PFSK-1 (cell line): ENCODE measurements around the gene COLQ.

Experiments used
- FOXP2 ChIP-seq: optimal IDR thresholded peaks from 2 replicates; pipeline ENCODE3; 2011; ENCODE audit warnings: borderline replicate concordance, control low read depth, inconsistent platforms; ENCODE audit not compliant: insufficient read depth; ENCODE audit errors: extremely low read length, extremely low read depth
- POLR2AphosphoS5 ChIP-seq: IDR thresholded peaks from 2 replicates; pipeline ENCODE4 v1.6.1; 2012; ENCODE audit warnings: low read depth, mild to moderate bottlenecking, control low read depth, low read length, moderate library complexity
- SIN3A ChIP-seq: IDR thresholded peaks from 2 replicates; pipeline ENCODE4 v1.6.1; 2012; ENCODE audit warnings: mild to moderate bottlenecking, low read length, moderate library complexity, borderline replicate concordance; ENCODE audit not compliant: insufficient read depth
- TAF1 ChIP-seq: IDR thresholded peaks from 2 replicates; pipeline ENCODE4 v1.6.1; 2012; ENCODE audit warnings: low read length, control low read depth, borderline replicate concordance; ENCODE audit not compliant: insufficient read depth

DNA sequence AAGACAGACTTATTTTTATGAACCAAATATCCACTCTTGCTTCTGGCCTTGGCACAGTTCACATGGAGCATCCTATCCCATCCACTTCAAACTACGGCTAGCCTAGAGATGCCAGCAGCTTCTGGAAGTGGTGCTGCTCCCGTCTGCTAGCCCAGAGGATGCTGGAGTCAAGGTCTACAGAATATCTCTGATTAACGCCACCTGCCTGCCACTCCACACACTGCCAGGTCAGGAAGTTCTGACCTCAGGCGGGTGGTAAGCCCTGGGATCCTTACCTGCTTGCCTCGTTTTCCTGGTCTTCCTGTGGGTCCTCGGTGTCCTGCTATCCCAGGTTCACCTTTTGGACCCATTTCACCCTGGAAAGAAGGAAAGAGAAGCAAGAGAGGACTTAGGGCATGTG, 51.2 kb downstream of the COLQ start:
- TF ChIP-seq TAF1 (no peak), SIN3A (no peak), FOXP2 (no peak), POLR2AphosphoS5 (no peak)
